DND-41 (cell line): ENCODE measurements around the gene GNAO1.

Source experiments
- ATAC-seq: fragments of 200-7000 bp; cut with Tn5 transposase; 3 replicates; pipeline ENCODE4 v1.9.1; 2021; ENCODE audit warnings: low read depth; ENCODE audit not compliant: insufficient read depth
- DNase-seq: peaks from one replicate; pipeline ENCODE4 v3.0.0-alpha.2; 2020
- H2AFZ ChIP-seq: 2 replicates; pipeline ENCODE4 v1.6.0; 2012; ENCODE audit warnings: low read depth, low read length
- H3K27ac ChIP-seq: 2 replicates; pipeline ENCODE4 v1.5.1; 2012; ENCODE audit warnings: low read length, inconsistent platforms
- H3K27me3 ChIP-seq: fragments of 200-600 bp; sonication (generic); 2 replicates; pipeline ENCODE4 v1.6.0; 2012; ENCODE audit warnings: low read length, mild to moderate bottlenecking, inconsistent platforms; ENCODE audit not compliant: insufficient read depth, poor library complexity
- H3K36me3 ChIP-seq: 2 replicates; pipeline ENCODE4 v1.5.1; 2012; ENCODE audit warnings: low read length, inconsistent platforms; ENCODE audit not compliant: insufficient read depth
- H3K4me1 ChIP-seq: 2 replicates; pipeline ENCODE4 v1.5.1; 2012; ENCODE audit warnings: mild to moderate bottlenecking, low read length; ENCODE audit not compliant: insufficient read depth
- H3K4me2 ChIP-seq: 2 replicates; pipeline ENCODE4 v1.6.0; 2012; ENCODE audit warnings: mild to moderate bottlenecking, moderate library complexity, low read length, inconsistent platforms; ENCODE audit not compliant: insufficient read depth
- H3K4me3 ChIP-seq, 2 experiments: fragments of 200-600 bp in 1 of 2; shearing (Covaris generic) in 1 of 2; 2 replicates each; pipeline ENCODE4 v1.5.1; 2012 to 2016; ENCODE audit warnings: inconsistent platforms in 2 of 2, low read length in 2 of 2, mild to moderate bottlenecking in 2 of 2, low read depth in 1 of 2, moderate library complexity in 1 of 2
- H3K79me2 ChIP-seq: 2 replicates; pipeline ENCODE4 v1.6.0; 2012; ENCODE audit warnings: low read length, inconsistent platforms; ENCODE audit not compliant: insufficient read depth
- H3K9ac ChIP-seq: 2 replicates; pipeline ENCODE4 v1.6.0; 2012; ENCODE audit warnings: low read depth, mild to moderate bottlenecking, inconsistent platforms, low read length, moderate library complexity
- H3K9me3 ChIP-seq: 2 replicates; pipeline ENCODE4 v1.5.1; 2012; ENCODE audit warnings: low read length, moderate library complexity, mild to moderate bottlenecking, inconsistent platforms; ENCODE audit not compliant: insufficient read depth, severe bottlenecking
- H4K20me1 ChIP-seq: 2 replicates; pipeline ENCODE4 v1.6.0; 2012; ENCODE audit warnings: low read length; ENCODE audit not compliant: insufficient read depth
- CTCF ChIP-seq: IDR thresholded peaks from 2 replicates; pipeline ENCODE4 v1.5.1; 2012; ENCODE audit warnings: borderline replicate concordance, low read length, moderate library complexity, mild to moderate bottlenecking; ENCODE audit not compliant: poor library complexity, severe bottlenecking; ENCODE audit errors: extremely low read depth
- EZH2 ChIP-seq: IDR thresholded peaks from 3 replicates; pipeline ENCODE4 v1.6.1; 2012; ENCODE audit warnings: borderline replicate concordance, low read depth, mild to moderate bottlenecking, moderate library complexity, low read length, inconsistent platforms; ENCODE audit not compliant: severe bottlenecking

GNAO1 gene

GRCh38 chr16:56320056-56320455 lies 128.8 kb downstream of the GNAO1 start:
- no peak overlapping the region for H3K27ac ChIP-seq
- no peaks in the 10 kb centered on the region for H3K9me3 ChIP-seq
- H3K79me2 ChIP-seq, result no peaks in the 10 kb centered on the region
- H3K4me2 ChIP-seq, result no peak overlapping the region
- peaks cover 5% of the 10 kb centered on the region; the same call in 1 of the 2 replicates for H3K36me3 ChIP-seq
- DNase-seq (no peak), ATAC-seq (no peak)
- H3K4me1 ChIP-seq, result no peaks in the 10 kb centered on the region
- TF ChIP-seq EZH2 (no peak), CTCF (no peak)
- no peak overlapping the region for H3K4me3 ChIP-seq
- H3K9ac ChIP-seq, result no peak overlapping the region
- H2AFZ ChIP-seq, result no peak overlapping the region
- H4K20me1 ChIP-seq, result peaks cover 17% of the 10 kb centered on the region
- no peaks in the 10 kb centered on the region for H3K27me3 ChIP-seq

DNA sequence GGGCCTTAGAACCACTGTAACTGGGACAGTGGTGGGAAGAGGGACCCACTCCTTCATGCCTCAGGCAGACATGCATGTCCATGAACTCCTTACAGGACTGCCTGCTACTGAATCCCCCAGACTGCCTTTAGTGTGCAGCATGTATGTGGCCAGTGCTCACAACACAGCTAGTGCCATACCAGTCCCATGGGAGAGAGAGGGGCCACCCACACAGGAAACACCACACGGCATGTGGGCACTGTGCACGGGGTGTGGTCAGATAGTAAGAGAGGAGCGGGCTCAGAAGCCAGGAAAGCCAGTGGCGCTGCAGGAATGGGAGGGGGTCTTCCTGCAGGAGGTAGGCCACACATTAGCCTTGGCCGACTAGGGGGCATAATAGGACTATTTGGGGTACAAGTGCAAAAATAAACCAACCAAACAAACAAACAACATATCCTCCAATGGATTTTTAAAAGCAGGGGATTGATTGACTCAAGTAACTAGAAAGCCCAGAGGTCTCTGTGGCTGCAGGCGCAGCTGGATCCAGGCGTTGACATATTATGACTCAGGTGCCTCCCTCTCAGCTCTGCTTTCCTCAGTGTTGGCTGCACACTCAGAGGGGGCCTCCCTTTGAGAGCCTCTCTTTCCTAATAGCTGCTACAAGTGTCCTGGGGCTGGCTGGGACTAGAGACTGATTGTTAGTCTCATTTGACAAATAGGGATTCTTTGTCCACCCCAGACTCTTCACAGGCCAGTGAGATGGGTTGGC lies 129.7 kb downstream of the GNAO1 start:
- H3K4me3 ChIP-seq, result no peak overlapping the region
- no peak for TF ChIP-seq CTCF
- TF ChIP-seq EZH2, result no peak
- H3K27ac ChIP-seq, result no peak overlapping the region
- no peaks in the 10 kb centered on the region for H3K79me2 ChIP-seq
- no peak for ATAC-seq
- no peaks in the 10 kb centered on the region for H3K9me3 ChIP-seq
- H3K36me3 ChIP-seq, result peaks cover 5% of the 10 kb centered on the region; the same call in 1 of the 2 replicates
- DNase-seq, result no peak
- H3K4me2 ChIP-seq, result no peak overlapping the region
- H3K9ac ChIP-seq, result no peak overlapping the region
- no peaks in the 10 kb centered on the region for H3K27me3 ChIP-seq
- peaks cover 16% of the 10 kb centered on the region for H4K20me1 ChIP-seq
- H3K4me1 ChIP-seq, result no peaks in the 10 kb centered on the region
- H2AFZ ChIP-seq, result no peak overlapping the region

- no peak overlapping the region for H3K4me2 ChIP-seq
- H4K20me1 ChIP-seq, result peaks cover 10% of the 10 kb centered on the region
- DNase-seq (no peak), ATAC-seq (no peak)
- TF ChIP-seq EZH2, result no peak
- no peak for TF ChIP-seq CTCF
- no peak overlapping the region for H3K27ac ChIP-seq
- H3K4me3 ChIP-seq, result no peak overlapping the region
- H3K27me3 ChIP-seq, result no peaks in the 10 kb centered on the region
- no peaks in the 10 kb centered on the region for H3K4me1 ChIP-seq
- no peaks in the 10 kb centered on the region for H3K9me3 ChIP-seq
- H3K9ac ChIP-seq, result no peak overlapping the region
- H3K36me3 ChIP-seq, result peaks cover 5% of the 10 kb centered on the region; the same call in 1 of the 2 replicates
- no peaks in the 10 kb centered on the region for H3K79me2 ChIP-seq
- no peak overlapping the region for H2AFZ ChIP-seq
These were observed 130.3 kb downstream of the GNAO1 start for GRCh38 chr16:56321571-56321970.
